PC-3 (cell line): ENCODE data around the gene LRRC37B. TPM values are rescaled to one million over a fixed set of nuclear protein-coding genes. Genes with fewer than 3 reads are reported as not detected.
"Not testable (repeated sequence)": the region's sequence is repeated elsewhere in the genome, so short reads cannot be mapped to it uniquely, and the experiment has no call there.

Source experiments
- ATAC-seq: fragments of 200-7000 bp; cut with Tn5 transposase; 2 replicates; pipeline ENCODE4 v1.9.1; 2020; ENCODE audit warnings: mild to moderate bottlenecking, moderate library complexity
- BruUV-seq: library from RNA; stranded (reverse); fragments of 400-500 nt; replicated peaks from 2 replicates; lab custom pipeline; 2021; lab: Mats Ljungman, UMichigan
- CTCF ChIA-PET: fragments of 300-600 bp; sonication (Branson Sonifier 250); formaldehyde crosslinking; loops from one replicate; lab custom pipeline; 2022; ENCODE audit warnings: antibody characterized with exemption; lab: Charles Lee
- POLR2A ChIA-PET: fragments of 300-600 bp; sonication (Branson Sonifier 250); formaldehyde crosslinking; loops from one replicate; lab custom pipeline; 2022; ENCODE audit warnings: antibody characterized with exemption; ENCODE audit not compliant: unreplicated experiment; lab: Charles Lee
- DNase-seq: peaks from one replicate; pipeline ENCODE4 v3.0.0-alpha.2; 2015
- H2AFZ ChIP-seq: fragments of 300-600 bp; sonication (generic); 2 replicates; pipeline ENCODE4 v1.6.0; 2016; ENCODE audit warnings: antibody characterized with exemption, low read length
- H3F3A ChIP-seq: fragments of 300-600 bp; sonication (generic); one replicate; pipeline ENCODE4 v1.6.0; 2017; ENCODE audit warnings: antibody characterized with exemption, low read length, control low read depth, mild to moderate bottlenecking; ENCODE audit not compliant: unreplicated experiment
- H3K27ac ChIP-seq: fragments of 300-600 bp; sonication (generic); 2 replicates; pipeline ENCODE4 v1.5.1; 2016; ENCODE audit warnings: mild to moderate bottlenecking, low read length
- H3K27me3 ChIP-seq: fragments of 300-600 bp; sonication (generic); 2 replicates; pipeline ENCODE4 v1.6.1; 2016; ENCODE audit warnings: low read length, mixed read lengths
- H3K36me3 ChIP-seq: fragments of 300-600 bp; sonication (generic); 2 replicates; pipeline ENCODE4 v1.6.1; 2016; ENCODE audit warnings: low read depth, mixed run types, low read length, mixed read lengths
- H3K4me1 ChIP-seq: fragments of 300-600 bp; sonication (generic); 2 replicates; pipeline ENCODE4 v1.5.1; 2016; ENCODE audit warnings: low read length; ENCODE audit not compliant: insufficient read depth
- H3K4me2 ChIP-seq: fragments of 300-600 bp; sonication (generic); 2 replicates; pipeline ENCODE4 v1.6.0; 2016; ENCODE audit warnings: low read length
- H3K4me3 ChIP-seq: fragments of 300-600 bp; sonication (generic); 2 replicates; pipeline ENCODE4 v1.5.1; 2016; ENCODE audit warnings: mild to moderate bottlenecking, low read length, mixed read lengths
- H3K79me2 ChIP-seq: fragments of 300-600 bp; sonication (generic); 2 replicates; pipeline ENCODE4 v1.6.1; 2017; ENCODE audit warnings: low read length, mixed read lengths
- H3K9ac ChIP-seq: fragments of 300-600 bp; sonication (generic); 2 replicates; pipeline ENCODE4 v1.6.0; 2016; ENCODE audit warnings: mild to moderate bottlenecking, low read length
- H3K9me2 ChIP-seq: fragments of 300-600 bp; sonication (generic); replicated peaks from 2 replicates; pipeline ENCODE4 v1.6.1; 2016; ENCODE audit warnings: mixed run types, low read length, mixed read lengths
- H3K9me3 ChIP-seq: fragments of 300-600 bp; sonication (generic); 2 replicates; pipeline ENCODE4 v1.6.1; 2016; ENCODE audit warnings: low read length, mixed read lengths
- H4K20me1 ChIP-seq: fragments of 300-600 bp; sonication (generic); 2 replicates; pipeline ENCODE4 v1.6.1; 2016; ENCODE audit warnings: low read length, mixed read lengths
- CTCF ChIP-seq: fragments of 300-600 bp; sonication (generic); conservative IDR thresholded peaks from 2 replicates; pipeline ENCODE4 v1.5.1; 2017; ENCODE audit warnings: antibody characterized with exemption, low read depth, mild to moderate bottlenecking, low read length
- EZH2 ChIP-seq: fragments of 300-600 bp; sonication (generic); IDR thresholded peaks from one replicate; pipeline ENCODE4 v1.6.1; 2017; ENCODE audit warnings: antibody characterized with exemption, mild to moderate bottlenecking, low read length; ENCODE audit not compliant: unreplicated experiment
- EZH2phosphoT487 ChIP-seq: fragments of 300-600 bp; sonication (generic); IDR thresholded peaks from 2 replicates; pipeline ENCODE4 v1.6.1; 2018; ENCODE audit warnings: mild to moderate bottlenecking, antibody characterized with exemption, low read length, borderline replicate concordance
- intact Hi-C: fragments of 100-400 bp; cut with micrococcal nuclease; formaldehyde crosslinking; loops from 2 replicates; pipeline ENCODE4 v1.9.0; 2023
- total RNA-seq: library from RNA; depleted of rRNA; stranded (reverse); fragments of >200 nt; gene quantifications from 2 replicates; pipeline ENCODE4 v1.2.3, GENCODE V29; 2014

The LRRC37B gene
- total RNA-seq, 1 experiment from 2014 or later, result 7.4 TPM

GRCh38 chr17:32099686-32100085 lies 92.5 kb downstream of the LRRC37B start:
- no peaks in the 10 kb centered on the region for H3F3A ChIP-seq
- no peak for ATAC-seq
- no peak overlapping the region for H3K27ac ChIP-seq
- BruUV-seq, result no TSS peak
- CTCF ChIA-PET, result no interaction called here
- no peak for DNase-seq
- H3K9ac ChIP-seq, result no peak overlapping the region
- no peak overlapping the region for H3K4me3 ChIP-seq
- no peaks in the 10 kb centered on the region for H4K20me1 ChIP-seq
- POLR2A ChIA-PET, result no interaction called here
- no peak overlapping the region for H2AFZ ChIP-seq
- H3K79me2 ChIP-seq, result no peaks in the 10 kb centered on the region
- no peaks in the 10 kb centered on the region for H3K9me3 ChIP-seq
- H3K36me3 ChIP-seq, result no peaks in the 10 kb centered on the region
- H3K9me2 ChIP-seq, result no peaks in the 10 kb centered on the region
- H3K4me1 ChIP-seq, result peaks cover 4% of the 10 kb centered on the region; the same call in 1 of the 2 replicates
- no peak overlapping the region for H3K4me2 ChIP-seq
- intact Hi-C loops, result no loop called here
- H3K27me3 ChIP-seq, result no peaks in the 10 kb centered on the region
- TF ChIP-seq CTCF (no peak), EZH2 (no peak), EZH2phosphoT487 (no peak)

DNA sequence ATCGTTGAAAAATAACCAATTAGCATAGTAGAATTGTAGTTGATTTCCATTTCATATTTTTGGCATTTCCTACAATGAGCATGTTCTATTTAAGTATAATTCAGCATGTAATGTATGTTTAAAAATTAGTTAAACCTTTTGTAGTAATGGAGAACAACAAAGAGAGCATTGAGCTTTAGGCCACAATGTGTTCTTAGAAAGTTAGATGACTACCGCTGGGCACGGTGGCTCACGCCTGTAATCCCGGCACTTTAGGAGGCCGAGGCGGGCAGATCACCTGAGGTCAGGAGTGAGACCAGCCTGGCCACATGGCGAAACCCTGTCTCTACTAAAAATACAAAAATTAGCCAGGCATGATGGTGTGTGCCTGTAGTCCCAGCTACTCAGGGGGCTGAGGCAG lies 93.1 kb downstream of the LRRC37B start:
- POLR2A ChIA-PET, ATAC-seq, DNase-seq, H3K9me2 ChIP-seq, H2AFZ ChIP-seq, H3K4me3 ChIP-seq, H3K27ac ChIP-seq, BruUV-seq, H3K4me1 ChIP-seq, H3K79me2 ChIP-seq, H3K9ac ChIP-seq, H3K9me3 ChIP-seq, H3F3A ChIP-seq, H3K36me3 ChIP-seq, intact Hi-C loops, H4K20me1 ChIP-seq, H3K4me2 ChIP-seq, CTCF ChIA-PET, H3K27me3 ChIP-seq: not testable (repeated sequence)

DNA sequence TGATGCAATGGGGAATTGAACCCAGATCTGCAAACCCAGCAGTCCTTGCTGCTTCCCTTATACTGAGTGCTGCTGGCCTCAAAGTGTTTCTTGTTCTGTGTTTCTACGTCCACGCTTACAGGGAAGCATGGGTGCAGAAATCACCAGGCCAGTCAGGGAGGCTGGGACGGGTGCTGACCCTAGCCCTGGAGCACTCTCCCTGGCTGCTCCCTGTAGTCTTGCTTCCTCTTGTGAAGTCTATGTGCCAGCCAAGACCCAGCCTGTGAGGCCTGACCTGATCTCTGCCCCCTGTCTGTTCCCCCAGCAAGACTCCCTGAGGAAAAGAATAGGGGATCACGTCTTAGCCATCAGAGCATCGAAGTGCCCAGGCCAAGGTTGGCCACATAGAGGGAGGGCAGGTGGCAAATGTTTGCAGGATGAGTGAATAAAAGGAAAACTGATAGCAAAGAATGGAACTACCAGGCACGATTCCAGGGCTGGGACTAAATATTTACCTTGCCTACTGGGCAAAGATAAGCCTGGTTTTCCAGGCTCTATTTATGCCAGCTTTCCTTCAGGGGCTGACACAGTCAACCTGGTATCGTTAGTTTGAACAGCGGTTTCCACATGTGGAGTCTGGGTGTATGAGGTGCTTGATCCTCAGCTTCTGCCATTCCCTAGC lies 93.9 kb downstream of the LRRC37B start:
- H3K4me1 ChIP-seq, result peaks cover 4% of the 10 kb centered on the region; the same call in 1 of the 2 replicates
- no peaks in the 10 kb centered on the region for H3K79me2 ChIP-seq
- no peaks in the 10 kb centered on the region for H4K20me1 ChIP-seq
- no peak overlapping the region for H3K9ac ChIP-seq
- BruUV-seq, result no TSS peak
- no peak overlapping the region for H2AFZ ChIP-seq
- ChIA-PET POLR2A (no interaction called here), CTCF (no interaction called here)
- no peaks in the 10 kb centered on the region for H3K9me3 ChIP-seq
- no peak overlapping the region for H3K4me2 ChIP-seq
- DNase-seq (peak; percentile 26), ATAC-seq (peak; percentile 55)
- intact Hi-C loops, result no loop called here
- H3K4me3 ChIP-seq, result no peak overlapping the region
- no peaks in the 10 kb centered on the region for H3K9me2 ChIP-seq
- H3K27ac ChIP-seq, result no peak overlapping the region
- no peaks in the 10 kb centered on the region for H3F3A ChIP-seq
- H3K27me3 ChIP-seq, result no peaks in the 10 kb centered on the region
- H3K36me3 ChIP-seq, result no peaks in the 10 kb centered on the region
- TF ChIP-seq EZH2 (no peak), CTCF (no peak), EZH2phosphoT487 (no peak)
